ENCODE measurements around the gene ABCC5.
"Not testable (repeated sequence)": the region's sequence is repeated elsewhere in the genome, so short reads cannot be mapped to it uniquely, and the experiment has no call there.

Gene ABCC5

GRCh38 chr3:184015381-184016019, 2.2 kb downstream of the ABCC5 start:
- no peak for DNase-seq

- DNase-seq, result no peak
Measured at GRCh38 chr3:184011937-184012889, 5.5 kb downstream of the ABCC5 start.

GRCh38 chr3:184011230-184011876, 6.3 kb downstream of the ABCC5 start:
- no peak for DNase-seq

- DNase-seq, result no peak
Measured at GRCh38 chr3:184008161-184008560, 9.5 kb downstream of the ABCC5 start.

GRCh38 chr3:184007143-184007813, 10.4 kb downstream of the ABCC5 start:
- DNase-seq, result not testable (repeated sequence)

GRCh38 chr3:184005941-184006507, 11.7 kb downstream of the ABCC5 start:
- DNase-seq, result peak; percentile 92

- no peak for DNase-seq
Measured at GRCh38 chr3:184004476-184004875, 13.2 kb downstream of the ABCC5 start.

- no peak for DNase-seq
Measured at GRCh38 chr3:184003187-184003967, 14.3 kb downstream of the ABCC5 start.

GRCh38 chr3:184002469-184002868, 15.2 kb downstream of the ABCC5 start:
- DNase-seq, result no peak

- DNase-seq, result no peak
Measured at GRCh38 chr3:184001761-184002160, 15.9 kb downstream of the ABCC5 start.

GRCh38 chr3:183991403-183991802, 26.3 kb downstream of the ABCC5 start:
- no peak for DNase-seq

- DNase-seq, result no peak
Measured at GRCh38 chr3:183988216-183988790, 29.4 kb downstream of the ABCC5 start.

- no peak for DNase-seq
Measured at GRCh38 chr3:183987000-183987600, 30.6 kb downstream of the ABCC5 start.

- DNase-seq, result no peak
Measured at GRCh38 chr3:183984749-183985729, 32.6 kb downstream of the ABCC5 start.

GRCh38 chr3:183984127-183984740, 33.5 kb downstream of the ABCC5 start:
- no peak for DNase-seq

- DNase-seq, result no peak
Measured at GRCh38 chr3:183981990-183982644, 35.6 kb downstream of the ABCC5 start.

- DNase-seq, result no peak
Measured at GRCh38 chr3:183980403-183980802, 37.3 kb downstream of the ABCC5 start.

- DNase-seq, result no peak
Measured at GRCh38 chr3:183975981-183976662, 41.6 kb downstream of the ABCC5 start.
